ENCODE data around the gene SPPL2C. TPM values are rescaled to one million over a fixed set of nuclear protein-coding genes. Genes with fewer than 3 reads are reported as not detected.

Gene SPPL2C
- total and polyA plus RNA-seq, 2 of the 8 experiments (the other 6 are each of a cell fraction or from before 2014, with no cell fraction given), result not detected

DNA sequence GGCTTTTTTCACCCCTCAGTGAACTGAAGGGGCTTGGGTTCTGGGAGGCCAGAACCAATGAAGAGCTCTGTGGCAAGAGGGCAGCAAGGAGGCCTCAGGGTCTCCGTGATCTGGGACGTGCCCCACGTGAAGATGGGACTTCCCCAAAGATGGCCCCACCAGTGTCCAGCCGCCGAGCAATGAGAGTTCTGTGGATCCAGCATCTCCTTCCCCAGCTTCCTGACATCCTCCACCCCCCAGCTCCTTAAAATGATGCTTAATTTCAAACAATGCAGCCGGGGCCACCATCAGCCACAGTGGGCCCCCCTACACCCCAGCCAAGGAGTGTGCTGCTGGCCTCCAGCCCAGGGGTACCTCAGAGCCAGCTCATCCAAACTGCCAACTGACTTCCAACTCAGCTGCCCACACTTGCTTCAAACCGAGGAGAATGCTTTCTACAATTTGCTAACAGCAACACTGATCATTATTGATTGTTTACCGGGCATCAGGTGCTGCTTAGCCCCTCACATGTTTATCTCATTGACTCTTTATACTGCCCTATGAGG lies 5.9 kb upstream of the SPPL2C start:
- DNase-seq (ENCODE audit: low read depth in 1 of 2, low spot score in 2 of 2) (no peak), FAIRE-seq (no peak)
- Histone ChIP-seq H2BK120ac (replicated peaks; ENCODE audit: low read depth, low read length) (no peak overlapping the region), H3K9ac (replicated peaks in 1 of 4; ENCODE audit: extremely low read depth in 1 of 4, low read depth in 3 of 4, low read length in 3 of 4) (no peak overlapping the region), H3K18ac (ENCODE audit: extremely low read depth, low read length) (no peak overlapping the region), H2AK5ac (ENCODE audit: low read depth, low read length) (no peak overlapping the region), H3K79me1 (ENCODE audit: low read depth, low read length) (no peaks in the 10 kb centered on the region), H3K9me3 (ENCODE audit: insufficient read depth in 2 of 2, low read depth in 1 of 2, low read length in 1 of 2) (no peaks in the 10 kb centered on the region), H3K4me2 (ENCODE audit: insufficient read depth in 1 of 2, low read depth in 2 of 2, low read length in 2 of 2) (no peak overlapping the region), H3K4me1 (replicated peaks in 1 of 4; ENCODE audit: control insufficient read depth in 3 of 4, insufficient read depth in 4 of 4, low read length in 3 of 4) (peaks cover 0 to 2% (median 1%) of the 10 kb centered on the region in 4 experiments; a peak in 2 of 7 replicates), H2AFZ (ENCODE audit: low read length) (no peak overlapping the region), H3K4me3 (ENCODE audit: extremely low read depth in 1 of 4, insufficient read depth in 2 of 4, low read depth in 3 of 4, low read length in 4 of 4) (no peak overlapping the region), H2BK12ac (ENCODE audit: low read depth, low read length) (no peak overlapping the region), H3K23ac (ENCODE audit: insufficient read length) (no peak overlapping the region), H3K79me2 (ENCODE audit: control insufficient read depth in 1 of 2, insufficient read depth in 2 of 2, low read length in 2 of 2) (no peaks in the 10 kb centered on the region), H3K23me2 (ENCODE audit: low read depth, low read length) (no peaks in the 10 kb centered on the region), H3K56ac (replicated peaks; ENCODE audit: insufficient read length, low read depth, low read length) (no peak overlapping the region), H4K91ac (replicated peaks; ENCODE audit: insufficient read length, low read length) (no peak overlapping the region), H3K4ac (replicated peaks; ENCODE audit: insufficient read length, low read depth, low read length) (no peak overlapping the region), H3K27ac (ENCODE audit: low read depth, low read length) (no peak overlapping the region), H2BK20ac (ENCODE audit: low read length) (no peak overlapping the region), H2BK15ac (ENCODE audit: low read length) (no peak overlapping the region), H3K27me3 (replicated peaks in 1 of 4; ENCODE audit: control insufficient read depth in 3 of 4, extremely low read depth in 1 of 4, insufficient read depth in 3 of 4, low read length in 3 of 4) (no peaks in the 10 kb centered on the region), H2BK5ac (ENCODE audit: low read depth, low read length) (no peak overlapping the region), H4K8ac (ENCODE audit: extremely low read depth, insufficient read depth, low read length) (no peak overlapping the region), H3K36me3 (ENCODE audit: control insufficient read depth in 2 of 4, insufficient read depth in 4 of 4, low read length in 3 of 4) (no peaks in the 10 kb centered on the region), H3K14ac (ENCODE audit: insufficient read length) (no peak overlapping the region), H4K20me1 (replicated peaks in 1 of 2; ENCODE audit: control insufficient read depth in 1 of 2, insufficient read depth in 2 of 2, low read length in 2 of 2) (no peaks in the 10 kb centered on the region), H4K5ac (ENCODE audit: insufficient read length, low read depth, low read length) (no peak overlapping the region)
- ChIA-PET POLR2A (ENCODE audit: partially characterized antibody) (interaction anchor here (1.0 kb wide), 1 partner anchor 13 kb away, joined by 4 read pairs; no protein-coding TSS in a partner anchor), CTCF (ENCODE audit: partially characterized antibody) (interaction anchor here (0.5 to 11.9 kb wide), 15 partner anchors 11 to 1104 kb away, joined by 3 to 137 read pairs (median 4); no protein-coding TSS in a partner anchor)
- WGBS, 2 experiments (ENCODE audit: extremely low coverage in 1 of 2, insufficient coverage in 1 of 2, insufficient read length in 1 of 2, insufficient replicate concordance in 2 of 2, low coverage in 1 of 2, low lambda C conversion rate in 2 of 2, missing lambda C conversion rate in 1 of 2), result 89% methylated on average over 8 of the region's 8 CpGs; no CpG with 5 or more reads in 1 of the 2 experiments
- no peak for TF ChIP-seq TBP (IDR thresholded peaks at IDR 0.05; ENCODE audit: low read depth, low read length)

All from H1 (cell line).